ENCODE measurements around the gene RFX1.
A peak's percentile ranks its signal among the peaks of the same experiment; 100 is the strongest.

DNA sequence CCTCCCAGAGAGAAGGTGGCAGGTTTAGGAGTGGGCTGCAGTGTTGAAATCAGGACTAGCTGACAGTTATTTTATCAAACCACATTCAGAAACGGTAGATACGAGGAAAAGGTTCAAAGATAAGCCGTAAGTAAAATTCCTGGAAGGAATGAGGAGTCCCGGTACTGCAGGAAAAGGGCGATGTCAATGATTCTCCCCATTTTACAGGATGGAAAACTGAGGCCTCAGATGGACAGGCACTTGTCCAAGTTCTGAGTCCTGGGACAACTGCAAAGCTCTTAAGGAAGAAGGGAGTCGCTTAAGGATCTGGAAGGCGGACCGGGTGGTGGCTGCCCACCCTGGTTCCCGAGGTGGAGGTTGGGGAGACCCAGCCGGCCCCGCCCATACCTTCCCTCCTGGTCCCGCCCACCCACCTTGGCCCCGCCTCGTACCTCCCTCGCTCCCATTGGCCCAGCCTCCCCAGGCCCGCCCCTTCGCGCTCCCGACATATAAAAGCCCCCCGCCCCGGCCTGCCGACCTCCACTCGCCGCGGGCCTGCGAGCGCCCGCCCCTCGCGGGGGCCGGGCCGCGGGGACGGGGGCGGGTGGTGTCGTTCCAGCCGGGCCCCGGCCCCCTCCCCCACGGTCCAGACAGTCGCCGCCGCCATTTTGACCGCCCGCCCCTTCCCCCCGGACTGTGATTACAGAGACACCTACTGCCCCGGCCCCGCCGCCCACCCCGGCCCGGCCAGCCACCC, 603 bp downstream of the RFX1 start:
- TF ChIP-seq CTCF (IDR thresholded peaks at IDR 0.05; ENCODE audit: low read depth, low read length, missing input control), result no peak
- no peak for TF ChIP-seq YY1 (IDR thresholded peaks at IDR 0.05)
- TF ChIP-seq EGR1 (IDR thresholded peaks at IDR 0.05; ENCODE audit: low read depth in 2 of 2), result peak in 1 of 2 donors; percentile 27

Measured in liver (tissue), 3 donors.